B cell (primary cell): Measurements from ENCODE around the gene ATN1. TPM values are rescaled to one million over a fixed set of nuclear protein-coding genes. Genes with fewer than 3 reads are reported as not detected.
"Not testable (repeated sequence)": the region's sequence is repeated elsewhere in the genome, so short reads cannot be mapped to it uniquely, and the experiment has no call there.

Experiments used
- ATAC-seq: fragments of 200-7000 bp; cut with Tn5 transposase; one replicate; pipeline ENCODE4 v1.10.0; 2021; ENCODE audit warnings: low read depth, mild to moderate bottlenecking, moderate number of reproducible peaks, moderate library complexity
- CTCF ChIA-PET: fragments of 350-600 bp; sonication (Branson Sonifier 250); formaldehyde crosslinking; loops from one replicate; lab custom pipeline; 2021; ENCODE audit warnings: antibody characterized with exemption, inconsistent platforms; lab: Charles Lee
- POLR2A ChIA-PET: fragments of 350-600 bp; sonication (Branson Sonifier 250); formaldehyde crosslinking; loops from one replicate; lab custom pipeline; 2021; ENCODE audit warnings: antibody characterized with exemption; lab: Charles Lee
- DNase-seq: peaks from one replicate; pipeline ENCODE4 v3.0.0; 2013
- H2AFZ ChIP-seq: 2 replicates; pipeline ENCODE4 v1.6.1; 2012; ENCODE audit warnings: mild to moderate bottlenecking, low read depth, low read length; ENCODE audit not compliant: insufficient read depth, poor library complexity, severe bottlenecking
- H3K27ac ChIP-seq, 2 donors: 1 replicate in 1 of 2; 2 replicates in 1 of 2; pipeline ENCODE4 v1.5.1; 2012 to 2013; ENCODE audit warnings: low read length in 2 of 2, mild to moderate bottlenecking in 2 of 2, moderate library complexity in 1 of 2
- H3K27me3 ChIP-seq, 4 experiments: fragments of 200-600 bp in 1 of 4; sonication (generic) in 1 of 4; replicated peaks in 1 of 4; 1 replicate in 2 of 4; 2 replicates in 2 of 4; pipeline versions ENCODE4 v1.6.1 to v1.7.0; 2013 to 2016; ENCODE audit warnings: low read length in 3 of 4, mild to moderate bottlenecking in 2 of 4, mixed read lengths in 1 of 4, moderate library complexity in 1 of 4; ENCODE audit not compliant: insufficient read depth in 4 of 4, control insufficient read depth in 3 of 4; ENCODE audit errors: control extremely low read depth in 1 of 4
- H3K36me3 ChIP-seq, 2 experiments: replicated peaks in 1 of 2; 1 replicate in 1 of 2; 2 replicates in 1 of 2; pipeline versions ENCODE4 v1.6.1 to v1.7.1; 2013; ENCODE audit warnings: low read length in 1 of 2; ENCODE audit not compliant: insufficient read depth in 2 of 2, control insufficient read depth in 1 of 2; ENCODE audit errors: control extremely low read depth in 1 of 2, extremely low read depth in 1 of 2
- H3K4me1 ChIP-seq, 2 donors: fragments of 200-600 bp in 1 of 2; sonication (generic) in 1 of 2; 1 replicate in 1 of 2; 2 replicates in 1 of 2; pipeline versions ENCODE4 v1.5.1 to v1.6.1; 2013 to 2017; ENCODE audit warnings: low read length in 2 of 2; ENCODE audit not compliant: control insufficient read depth in 2 of 2, insufficient read depth in 2 of 2
- H3K4me2 ChIP-seq: replicated peaks from 2 replicates; pipeline ENCODE3; 2012; ENCODE audit warnings: mild to moderate bottlenecking, low read depth, low read length; ENCODE audit not compliant: poor library complexity, severe bottlenecking
- H3K4me3 ChIP-seq, 5 experiments: fragments of 200-600 bp in 1 of 5; sonication (generic) in 1 of 5; 1 replicate in 3 of 5; 2 replicates in 2 of 5; pipeline versions ENCODE4 v1.5.1 to v1.7.0; 2011 to 2016; ENCODE audit warnings: low read length in 4 of 5, mild to moderate bottlenecking in 4 of 5, low read depth in 2 of 5, control low read depth in 1 of 5, moderate library complexity in 1 of 5; ENCODE audit not compliant: insufficient read depth in 1 of 5; ENCODE audit errors: control extremely low read depth in 1 of 5, extremely low read depth in 1 of 5
- H3K79me2 ChIP-seq: fragments of 200-600 bp; sonication (generic); one replicate; pipeline ENCODE4 v1.6.0; 2016; ENCODE audit warnings: low read length; ENCODE audit not compliant: control insufficient read depth, insufficient read depth
- H3K9ac ChIP-seq: fragments of 200-600 bp; sonication (generic); 2 replicates; pipeline ENCODE4 v1.6.1; 2017; ENCODE audit warnings: mild to moderate bottlenecking, low read length, moderate library complexity
- H3K9me3 ChIP-seq, 3 donors: one replicate each; pipeline versions ENCODE4 v1.6.1 to v1.7.1; 2013; ENCODE audit warnings: low read length in 2 of 3; ENCODE audit not compliant: control insufficient read depth in 2 of 3, insufficient read depth in 1 of 3; ENCODE audit errors: control extremely low read depth in 1 of 3
- H4K20me1 ChIP-seq: 2 replicates; pipeline ENCODE4 v1.6.0; 2012; ENCODE audit warnings: mild to moderate bottlenecking, low read length; ENCODE audit not compliant: insufficient read depth, control insufficient read depth, poor library complexity, severe bottlenecking
- H3K27ac Mint-ChIP-seq: one replicate; pipeline ENCODE4 v1.8.0; 2021; ENCODE audit warnings: mixed read lengths
- H3K27me3 Mint-ChIP-seq: one replicate; pipeline ENCODE4 v1.8.0; 2021; ENCODE audit warnings: mixed read lengths
- H3K4me1 Mint-ChIP-seq: one replicate; pipeline ENCODE4 v1.8.0; 2021; ENCODE audit warnings: mixed read lengths
- H3K4me3 Mint-ChIP-seq: one replicate; pipeline ENCODE4 v1.8.0; 2021; ENCODE audit warnings: mixed read lengths
- H3K9me3 Mint-ChIP-seq: one replicate; pipeline ENCODE4 v1.8.0; 2022; ENCODE audit warnings: mixed read lengths; ENCODE audit not compliant: insufficient read depth
- EZH2 ChIP-seq: IDR thresholded peaks from 2 replicates; pipeline ENCODE4 v1.6.1; 2012; ENCODE audit warnings: borderline replicate concordance, low read depth, mild to moderate bottlenecking, moderate library complexity, low read length; ENCODE audit not compliant: insufficient read depth, poor library complexity, severe bottlenecking
- WGBS: methylation state at CpG from one replicate; pipeline ENCODE4 v1.1.5; 2013; ENCODE audit warnings: missing lambda C conversion rate; ENCODE audit not compliant: insufficient coverage; 5-methylcytosine and 5-hydroxymethylcytosine counted together
- intact Hi-C: fragments of 100-400 bp; cut with micrococcal nuclease; formaldehyde crosslinking; loops from one replicate; pipeline ENCODE4 v1.10.0; 2022
- polyA minus RNA-seq: library from RNA; depleted of rRNA, polyadenylated mRNA; stranded (reverse); fragments of >200 nt; gene quantifications from 2 replicates; pipeline ENCODE4 v1.2.3, GENCODE V29; 2012
- polyA plus RNA-seq: library from polyadenylated mRNA; depleted of rRNA; stranded (reverse); fragments of >200 nt; gene quantifications from 2 replicates; pipeline ENCODE4 v1.2.3, GENCODE V29; 2012
- total RNA-seq, 2 donors: library from RNA; stranded (reverse); fragments of 120-200 nt in 1 of 2; gene quantifications; 1 replicate in 1 of 2; 2 replicates in 1 of 2; pipeline versions ENCODE4 v1.2.3 to v1.2.4, GENCODE V29; 2013 to 2022
- TF ChIP-seq, protein P1 (sequence below): fragments of 200-600 bp; IDR thresholded peaks from one replicate; pipeline ENCODE4 v1.8.0; 2022; ENCODE audit warnings: antibody characterized with exemption, mild to moderate bottlenecking

ATN1 gene, protein sequence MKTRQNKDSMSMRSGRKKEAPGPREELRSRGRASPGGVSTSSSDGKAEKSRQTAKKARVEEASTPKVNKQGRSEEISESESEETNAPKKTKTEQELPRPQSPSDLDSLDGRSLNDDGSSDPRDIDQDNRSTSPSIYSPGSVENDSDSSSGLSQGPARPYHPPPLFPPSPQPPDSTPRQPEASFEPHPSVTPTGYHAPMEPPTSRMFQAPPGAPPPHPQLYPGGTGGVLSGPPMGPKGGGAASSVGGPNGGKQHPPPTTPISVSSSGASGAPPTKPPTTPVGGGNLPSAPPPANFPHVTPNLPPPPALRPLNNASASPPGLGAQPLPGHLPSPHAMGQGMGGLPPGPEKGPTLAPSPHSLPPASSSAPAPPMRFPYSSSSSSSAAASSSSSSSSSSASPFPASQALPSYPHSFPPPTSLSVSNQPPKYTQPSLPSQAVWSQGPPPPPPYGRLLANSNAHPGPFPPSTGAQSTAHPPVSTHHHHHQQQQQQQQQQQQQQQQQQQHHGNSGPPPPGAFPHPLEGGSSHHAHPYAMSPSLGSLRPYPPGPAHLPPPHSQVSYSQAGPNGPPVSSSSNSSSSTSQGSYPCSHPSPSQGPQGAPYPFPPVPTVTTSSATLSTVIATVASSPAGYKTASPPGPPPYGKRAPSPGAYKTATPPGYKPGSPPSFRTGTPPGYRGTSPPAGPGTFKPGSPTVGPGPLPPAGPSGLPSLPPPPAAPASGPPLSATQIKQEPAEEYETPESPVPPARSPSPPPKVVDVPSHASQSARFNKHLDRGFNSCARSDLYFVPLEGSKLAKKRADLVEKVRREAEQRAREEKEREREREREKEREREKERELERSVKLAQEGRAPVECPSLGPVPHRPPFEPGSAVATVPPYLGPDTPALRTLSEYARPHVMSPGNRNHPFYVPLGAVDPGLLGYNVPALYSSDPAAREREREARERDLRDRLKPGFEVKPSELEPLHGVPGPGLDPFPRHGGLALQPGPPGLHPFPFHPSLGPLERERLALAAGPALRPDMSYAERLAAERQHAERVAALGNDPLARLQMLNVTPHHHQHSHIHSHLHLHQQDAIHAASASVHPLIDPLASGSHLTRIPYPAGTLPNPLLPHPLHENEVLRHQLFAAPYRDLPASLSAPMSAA (N-terminal part only)
- total RNA-seq (49.5 and 50.8 TPM in 2 replicates), polyA plus RNA-seq (21.0 and 22.2 TPM in 2 replicates), polyA minus RNA-seq (7.9 and 12.7 TPM in 2 replicates)
- total RNA-seq (2013): 2.2 TPM

DNA sequence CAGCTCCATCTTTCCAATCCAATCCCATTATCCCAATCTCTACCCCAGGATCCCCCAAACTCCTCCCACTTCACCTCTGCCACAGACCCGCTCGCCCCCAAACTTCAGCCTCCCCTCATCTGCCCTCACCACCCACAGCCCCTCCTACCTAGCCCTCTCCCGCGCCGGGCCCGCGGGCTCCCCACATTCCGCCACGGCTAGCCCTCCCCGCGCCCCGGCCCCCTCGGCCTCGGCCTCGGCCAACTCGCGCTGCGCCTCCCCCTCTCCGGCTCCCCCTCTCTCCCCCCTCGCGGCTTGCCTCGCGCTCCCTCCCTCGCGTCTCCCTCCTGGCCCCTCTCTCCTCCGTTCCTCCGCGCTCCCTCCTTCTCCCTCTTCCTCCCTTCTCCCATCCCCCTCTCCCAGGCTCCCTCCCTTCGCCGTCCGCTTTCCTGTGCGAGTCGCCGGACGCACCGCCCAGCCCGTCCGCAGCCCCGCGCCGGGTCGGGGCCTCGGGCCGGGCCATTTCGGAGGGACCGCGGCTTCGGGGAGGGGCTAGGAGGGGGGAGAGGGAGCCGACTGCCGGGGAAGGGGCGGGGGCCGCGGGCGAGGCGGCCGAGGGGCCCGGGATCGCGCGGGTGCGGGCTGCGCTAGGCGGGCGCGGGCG lies at the start of gene ATN1:
TSS of gene ATN1 (plus strand) at position 581 of the 643 bp plus-strand sequence. CDS start 6,043 bp downstream, outside the sequence.
- ATAC-seq (peak; percentile 44), DNase-seq (peak; percentile 71)
- H3K9ac ChIP-seq: peak within 1 kb of the TSS; percentile 86
- POLR2A ChIA-PET: interaction anchor here (0.6 to 6.4 kb wide), 7 partner anchors 9 to 183 kb away, joined by 3 to 37 read pairs (median 5); partner anchors contain the start of genes C12orf57, ENO2 and RNU7-1
- Mint-ChIP-seq H3K27me3 (no peaks in the 10 kb centered on the region), H3K4me3 (peak within 1 kb of the TSS; percentile 88), H3K27ac (peak within 1 kb of the TSS; percentile 97), H3K9me3 (no peaks in the 10 kb centered on the region), H3K4me1 (peaks cover 56% of the 10 kb centered on the region)
- peaks cover 35% of the 10 kb centered on the region for H3K79me2 ChIP-seq
- peak within 1 kb of the TSS; percentile 99 for H3K4me2 ChIP-seq
- no peaks in the 10 kb centered on the region for H3K36me3 ChIP-seq
- peaks cover 36 to 51% of the 10 kb centered on the region in 2 donors for H3K4me1 ChIP-seq
- H4K20me1 ChIP-seq: no peaks in the 10 kb centered on the region
- peak within 1 kb of the TSS; percentile 69 to 84 for H3K27ac ChIP-seq
- CTCF ChIA-PET: interaction anchor here (2.9 to 6.2 kb wide), 4 partner anchors 14 to 166 kb away, joined by 9 to 132 read pairs (median 94); partner anchors contain the start of genes C12orf57, C1R, RNU7-1 and SPSB2
- WGBS: under 1% methylated on average over 29 of the region's 66 CpGs
- H3K4me3 ChIP-seq: peak within 1 kb of the TSS; percentile 15 to 86 (median 83)
- peak within 1 kb of the TSS; percentile 99 for H2AFZ ChIP-seq
- no peaks in the 10 kb centered on the region for H3K27me3 ChIP-seq
- H3K9me3 ChIP-seq: no peaks in the 10 kb centered on the region
- no peak for TF ChIP-seq EZH2
- TF ChIP-seq, protein P1, sequence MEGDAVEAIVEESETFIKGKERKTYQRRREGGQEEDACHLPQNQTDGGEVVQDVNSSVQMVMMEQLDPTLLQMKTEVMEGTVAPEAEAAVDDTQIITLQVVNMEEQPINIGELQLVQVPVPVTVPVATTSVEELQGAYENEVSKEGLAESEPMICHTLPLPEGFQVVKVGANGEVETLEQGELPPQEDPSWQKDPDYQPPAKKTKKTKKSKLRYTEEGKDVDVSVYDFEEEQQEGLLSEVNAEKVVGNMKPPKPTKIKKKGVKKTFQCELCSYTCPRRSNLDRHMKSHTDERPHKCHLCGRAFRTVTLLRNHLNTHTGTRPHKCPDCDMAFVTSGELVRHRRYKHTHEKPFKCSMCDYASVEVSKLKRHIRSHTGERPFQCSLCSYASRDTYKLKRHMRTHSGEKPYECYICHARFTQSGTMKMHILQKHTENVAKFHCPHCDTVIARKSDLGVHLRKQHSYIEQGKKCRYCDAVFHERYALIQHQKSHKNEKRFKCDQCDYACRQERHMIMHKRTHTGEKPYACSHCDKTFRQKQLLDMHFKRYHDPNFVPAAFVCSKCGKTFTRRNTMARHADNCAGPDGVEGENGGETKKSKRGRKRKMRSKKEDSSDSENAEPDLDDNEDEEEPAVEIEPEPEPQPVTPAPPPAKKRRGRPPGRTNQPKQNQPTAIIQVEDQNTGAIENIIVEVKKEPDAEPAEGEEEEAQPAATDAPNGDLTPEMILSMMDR: no peak
- intact Hi-C loops: no loop called here

DNA sequence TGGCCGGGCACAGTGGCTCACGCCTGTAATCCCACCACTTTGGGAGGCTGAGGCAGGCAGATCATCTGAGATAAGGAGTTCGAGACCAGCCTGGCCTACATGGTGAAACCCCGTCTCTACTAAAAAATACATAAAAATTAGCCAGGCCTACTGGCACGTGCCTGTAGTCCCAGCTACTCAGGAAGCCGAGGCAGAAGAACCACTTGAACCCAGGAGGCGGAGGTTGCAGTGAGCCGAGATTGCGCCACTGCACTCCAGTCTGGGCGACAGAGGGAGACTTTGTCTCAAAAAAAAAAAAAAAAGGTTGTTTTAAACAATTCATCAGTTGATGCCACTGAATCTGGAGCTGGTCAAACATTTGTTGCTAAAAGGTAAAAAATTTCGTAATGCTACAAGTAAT lies 47.9 kb upstream of the ATN1 start:
- H4K20me1 ChIP-seq, H3K27me3 ChIP-seq, H3K4me1 ChIP-seq, H3K79me2 ChIP-seq, H3K9me3 Mint-ChIP-seq, H3K27ac ChIP-seq, intact Hi-C loops, H3K4me3 Mint-ChIP-seq, H3K4me1 Mint-ChIP-seq, H3K36me3 ChIP-seq, H3K4me2 ChIP-seq, H3K4me3 ChIP-seq, ATAC-seq, H3K27ac Mint-ChIP-seq, DNase-seq, H3K9ac ChIP-seq, POLR2A ChIA-PET, H3K9me3 ChIP-seq, H2AFZ ChIP-seq, H3K27me3 Mint-ChIP-seq: not testable (repeated sequence)
- WGBS: 93% methylated on average over 8 of the region's 11 CpGs
- CTCF ChIA-PET: interaction anchor here (1.1 to 1.4 kb wide), 2 partner anchors 12 to 15 kb away, joined by 3 read pairs; no protein-coding TSS in a partner anchor
